HuH-7 (cell line): ENCODE measurements around the gene NDUFA13.

Experiments used
- DNase-seq: peaks from one replicate; pipeline ENCODE4 v3.0.0; 2011; ENCODE audit warnings: low spot score

NDUFA13 gene

GRCh38 chr19:19533841-19534240, 17.8 kb downstream of the NDUFA13 start:
- no peak for DNase-seq

GRCh38 chr19:19534556-19535265, 18.7 kb downstream of the NDUFA13 start:
- DNase-seq: no peak

DNA sequence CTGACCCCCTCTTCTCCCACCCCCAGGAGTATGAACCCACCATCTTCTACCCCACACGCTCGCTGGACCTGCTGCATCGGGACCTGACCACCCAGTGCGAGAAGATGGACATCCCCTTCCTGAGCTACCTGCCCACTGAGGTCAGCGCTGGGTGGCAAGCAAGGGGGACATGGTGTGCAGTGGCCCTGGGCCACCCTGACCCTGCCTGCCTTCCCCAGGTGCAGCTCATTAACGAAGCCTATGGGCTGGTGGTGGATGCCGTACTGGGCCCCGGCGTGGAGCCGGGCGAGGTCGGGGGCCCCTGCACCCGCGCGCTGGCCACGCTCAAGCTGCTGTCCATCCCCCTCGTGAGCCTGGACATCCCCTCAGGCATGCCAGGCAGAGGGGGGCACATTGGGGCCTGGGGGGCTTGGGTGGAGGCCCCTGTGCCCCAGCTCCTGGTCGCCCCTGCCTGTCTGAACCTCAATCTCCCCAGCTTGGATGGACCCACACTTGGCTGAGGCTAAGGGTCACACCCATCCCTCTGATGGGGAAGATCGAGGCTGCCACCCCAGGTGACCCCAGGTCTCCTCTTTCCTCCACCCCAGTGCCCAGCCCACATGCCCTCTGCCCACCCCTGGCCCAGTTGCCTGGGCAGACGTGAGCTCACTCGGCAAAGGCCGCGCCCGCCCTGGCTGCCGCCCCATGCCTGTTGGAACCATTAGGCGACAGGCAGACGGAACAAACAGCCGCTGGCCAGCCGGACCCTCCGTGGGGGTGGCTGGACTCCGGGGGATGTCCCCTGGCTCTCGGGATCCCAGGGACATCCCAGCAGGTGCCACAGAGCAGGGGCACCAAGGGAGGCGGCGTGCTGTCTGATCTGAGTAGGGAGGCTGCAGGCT, 19.5 kb downstream of the NDUFA13 start:
- no peak for DNase-seq

DNA sequence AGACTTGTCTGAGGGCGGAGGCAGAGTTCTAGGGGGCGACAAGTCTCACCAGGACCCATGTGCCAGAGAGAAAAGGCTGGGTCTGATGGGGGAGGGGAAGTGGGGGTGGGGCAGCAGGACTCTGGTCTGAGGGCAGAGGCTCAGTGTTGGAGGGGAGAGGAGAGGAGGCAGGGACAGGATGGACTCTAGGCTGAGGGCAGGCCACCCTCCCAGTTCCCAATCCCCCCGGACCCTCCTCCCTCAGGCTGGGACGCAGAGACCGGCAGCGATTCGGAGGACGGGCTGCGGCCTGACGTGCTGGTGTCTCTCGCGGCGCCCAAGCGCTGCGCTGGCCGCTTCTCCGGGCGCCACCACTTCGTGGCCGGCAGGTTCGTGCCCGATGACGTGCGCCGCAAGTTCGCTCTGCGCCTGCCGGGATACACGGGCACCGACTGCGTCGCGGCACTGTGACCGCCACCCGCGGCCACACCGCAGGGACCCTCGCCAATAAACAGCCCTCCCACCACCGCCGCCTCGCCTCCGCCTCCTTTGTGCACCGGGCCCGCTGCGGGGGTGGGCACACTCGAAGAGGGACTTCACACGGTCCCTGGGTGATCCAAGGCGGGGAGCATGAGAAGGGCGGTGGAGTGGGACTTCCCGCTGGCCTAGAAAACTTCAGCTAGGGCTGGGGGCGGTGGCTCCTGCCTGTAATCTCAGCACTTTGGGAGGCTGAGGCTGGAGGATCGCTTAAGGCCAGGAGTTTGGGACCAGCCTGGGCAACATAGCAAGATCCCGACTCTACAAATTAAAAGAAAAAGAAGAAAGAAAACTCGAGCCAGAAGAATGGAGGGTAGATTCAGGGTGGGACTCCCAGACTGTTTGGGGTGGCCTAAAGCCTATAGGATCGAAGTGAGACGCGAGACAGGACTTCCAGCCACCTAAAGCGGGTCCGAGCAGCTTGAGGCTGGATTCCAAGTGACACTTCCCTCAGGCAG, 21.3 kb downstream of the NDUFA13 start:
- DNase-seq: no peak

DNA sequence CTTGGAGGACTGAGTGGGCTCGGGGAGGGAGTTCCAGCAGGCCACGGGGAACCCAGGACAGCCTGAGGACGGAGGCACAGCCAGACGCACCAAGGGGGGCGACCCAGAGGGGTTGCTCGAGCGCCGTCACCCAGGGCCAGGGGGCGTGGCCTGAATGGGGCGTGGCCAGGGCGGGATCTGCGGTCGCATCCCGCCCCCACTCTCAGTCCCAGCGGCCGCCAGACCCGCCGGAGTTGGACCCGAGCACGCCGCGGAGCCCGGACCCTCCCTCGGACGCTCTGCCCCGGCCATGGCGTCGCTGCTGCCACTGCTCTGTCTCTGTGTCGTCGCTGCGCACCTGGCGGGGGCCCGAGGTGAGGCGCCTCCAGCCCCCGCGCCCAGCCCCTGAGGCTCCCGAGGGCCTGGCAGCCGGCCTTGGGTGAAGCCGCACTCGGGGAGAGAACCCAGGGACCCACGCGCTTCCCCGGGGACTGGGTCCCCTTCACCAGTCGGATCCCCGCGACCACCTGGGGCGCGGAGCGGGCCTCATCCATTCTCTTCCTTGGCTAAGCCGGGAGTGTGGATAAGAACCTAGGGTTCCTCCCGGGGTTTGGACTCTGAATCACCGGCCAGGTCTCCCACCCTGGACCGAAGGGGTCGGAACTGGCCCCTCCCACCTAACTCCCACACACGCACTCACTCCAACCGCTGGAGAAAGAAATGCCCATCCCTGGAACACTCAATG, 22.2 kb downstream of the NDUFA13 start, which contains the start of gene CILP2:
Gene CILP2, plus strand, starts transcription at position 205 of the 724 bp plus-strand sequence. Its CDS starts 85 bp downstream, at position 290.
- DNase-seq: no peak

DNA sequence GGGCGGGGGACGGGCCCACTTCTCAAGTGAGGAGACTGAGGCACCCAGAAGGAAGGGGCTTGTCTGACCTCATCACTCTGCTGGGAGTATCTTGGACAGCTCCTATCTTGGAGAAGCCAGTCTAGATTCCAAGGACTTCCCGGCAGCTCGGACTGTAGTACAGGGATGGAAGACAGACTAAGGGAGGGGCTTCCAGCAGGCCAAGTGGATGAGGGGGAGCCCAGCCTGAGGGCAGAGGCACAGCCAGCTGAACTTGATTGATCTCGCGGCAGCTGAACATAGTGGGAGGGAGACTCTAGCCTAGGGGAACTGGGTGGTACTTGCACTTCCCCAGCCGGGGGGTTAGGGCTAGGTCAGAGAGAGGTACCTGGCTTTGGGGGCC, 22.8 kb downstream of the NDUFA13 start:
- no peak for DNase-seq

- DNase-seq: no peak
Measured at GRCh38 chr19:19539698-19540063, 23.7 kb downstream of the NDUFA13 start.

DNA sequence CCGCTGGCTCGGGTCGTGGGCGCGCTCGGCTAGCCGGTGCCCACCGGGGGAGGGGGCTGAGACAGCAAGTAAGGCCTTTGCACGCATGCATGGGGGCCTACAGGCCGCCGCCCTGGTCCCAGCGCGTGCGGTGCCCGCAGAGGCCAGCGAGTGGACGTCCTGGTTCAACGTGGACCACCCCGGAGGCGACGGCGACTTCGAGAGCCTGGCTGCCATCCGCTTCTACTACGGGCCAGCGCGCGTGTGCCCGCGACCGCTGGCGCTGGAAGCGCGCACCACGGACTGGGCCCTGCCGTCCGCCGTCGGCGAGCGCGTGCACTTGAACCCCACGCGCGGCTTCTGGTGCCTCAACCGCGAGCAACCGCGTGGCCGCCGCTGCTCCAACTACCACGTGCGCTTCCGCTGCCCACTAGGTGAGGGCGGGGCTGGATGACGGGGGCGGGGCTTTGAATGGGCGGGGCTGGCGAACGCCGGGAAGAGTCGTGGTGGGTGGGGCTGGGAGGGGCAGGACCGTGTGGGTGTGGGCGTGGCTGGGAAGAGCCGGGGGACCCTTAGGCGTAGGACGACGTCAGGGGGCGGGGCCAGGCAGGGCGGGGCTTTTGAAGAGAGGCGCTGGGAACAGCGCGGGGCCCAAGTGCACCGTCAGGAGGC, 24.2 kb downstream of the NDUFA13 start:
- no peak for DNase-seq

DNA sequence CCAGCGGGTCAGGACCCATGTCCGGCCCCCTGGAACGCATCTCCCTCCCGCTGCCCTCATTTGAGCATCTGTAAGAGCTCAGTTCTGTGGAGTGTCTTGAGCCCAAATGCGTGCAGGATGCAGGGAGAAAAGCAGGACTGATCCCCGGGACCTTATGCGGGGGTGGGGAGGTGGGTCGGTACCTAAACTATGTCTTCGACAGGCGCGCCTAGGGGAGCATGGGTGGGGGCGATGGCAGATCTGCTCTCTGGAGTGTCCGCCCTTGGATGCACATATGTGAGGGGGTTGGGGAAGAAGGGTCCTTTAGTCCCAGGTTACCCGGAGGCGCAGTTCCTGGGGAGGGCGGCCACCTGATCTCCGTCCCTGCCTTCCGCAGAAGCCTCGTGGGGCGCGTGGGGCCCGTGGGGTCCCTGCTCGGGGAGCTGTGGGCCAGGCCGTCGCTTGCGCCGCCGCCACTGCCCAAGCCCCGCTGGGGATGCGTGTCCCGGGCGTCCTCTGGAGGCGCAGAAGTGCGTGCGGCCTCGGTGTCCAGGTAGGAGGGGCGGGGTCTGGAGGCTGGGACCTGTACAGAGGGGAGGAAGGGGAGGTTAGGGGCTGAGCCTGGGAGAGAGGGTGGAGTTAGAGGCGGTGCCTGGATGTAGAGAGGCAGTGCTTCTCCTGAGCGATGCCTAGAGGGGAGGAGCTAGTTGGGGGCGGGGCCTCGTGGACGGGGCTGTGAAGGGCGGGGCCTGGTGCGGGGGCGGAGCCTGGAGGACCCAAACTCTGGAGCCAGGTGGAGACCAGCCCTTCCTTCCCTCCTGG, 24.9 kb downstream of the NDUFA13 start:
- DNase-seq: no peak

- no peak for DNase-seq
Measured at GRCh38 chr19:19541616-19542015, 25.6 kb downstream of the NDUFA13 start.

- DNase-seq: no peak
Measured at GRCh38 chr19:19542507-19542906, 26.5 kb downstream of the NDUFA13 start.

DNA sequence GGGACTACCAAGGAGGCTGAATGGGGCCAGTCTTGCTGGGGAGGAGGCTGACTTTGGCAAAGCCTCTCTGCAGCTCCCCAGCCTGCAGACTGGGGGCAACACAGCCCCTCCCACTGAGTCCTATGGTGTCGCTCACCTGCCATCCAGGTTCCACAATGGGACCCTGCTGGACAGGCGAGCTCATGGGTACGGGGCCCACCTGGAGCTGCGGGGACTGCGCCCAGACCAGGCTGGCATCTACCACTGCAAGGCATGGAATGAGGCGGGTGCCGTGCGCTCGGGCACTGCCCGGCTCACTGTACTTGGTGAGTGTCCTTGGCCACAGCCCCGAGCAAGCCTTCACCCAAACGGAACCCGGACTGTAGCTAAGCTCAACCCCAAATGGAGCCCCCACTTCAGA, 27.1 kb downstream of the NDUFA13 start:
- DNase-seq: no peak

- DNase-seq: no peak
Measured at GRCh38 chr19:19543640-19544039, 27.6 kb downstream of the NDUFA13 start.

- DNase-seq: no peak
Measured at GRCh38 chr19:19544257-19544953, 28.4 kb downstream of the NDUFA13 start.

DNA sequence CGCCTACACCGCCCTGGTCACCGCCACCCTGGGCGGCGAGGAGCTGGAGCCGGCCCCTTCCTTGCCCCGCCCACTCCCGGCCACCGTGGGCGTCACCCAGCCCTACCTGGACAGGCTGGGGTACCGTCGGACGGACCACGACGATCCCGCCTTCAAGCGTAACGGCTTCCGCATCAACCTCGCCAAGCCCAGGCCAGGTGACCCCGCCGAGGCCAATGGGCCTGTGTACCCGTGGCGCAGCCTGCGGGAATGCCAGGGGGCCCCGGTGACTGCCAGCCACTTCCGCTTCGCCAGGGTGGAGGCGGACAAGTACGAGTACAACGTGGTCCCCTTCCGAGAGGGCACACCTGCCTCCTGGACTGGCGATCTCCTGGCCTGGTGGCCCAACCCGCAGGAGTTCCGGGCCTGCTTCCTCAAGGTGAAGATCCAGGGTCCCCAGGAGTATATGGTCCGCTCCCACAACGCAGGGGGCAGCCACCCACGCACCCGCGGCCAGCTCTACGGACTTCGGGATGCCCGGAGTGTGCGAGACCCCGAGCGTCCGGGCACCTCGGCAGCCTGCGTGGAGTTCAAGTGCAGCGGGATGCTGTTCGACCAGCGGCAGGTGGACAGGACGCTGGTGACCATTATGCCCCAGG, 29.0 kb downstream of the NDUFA13 start:
- no peak for DNase-seq

DNA sequence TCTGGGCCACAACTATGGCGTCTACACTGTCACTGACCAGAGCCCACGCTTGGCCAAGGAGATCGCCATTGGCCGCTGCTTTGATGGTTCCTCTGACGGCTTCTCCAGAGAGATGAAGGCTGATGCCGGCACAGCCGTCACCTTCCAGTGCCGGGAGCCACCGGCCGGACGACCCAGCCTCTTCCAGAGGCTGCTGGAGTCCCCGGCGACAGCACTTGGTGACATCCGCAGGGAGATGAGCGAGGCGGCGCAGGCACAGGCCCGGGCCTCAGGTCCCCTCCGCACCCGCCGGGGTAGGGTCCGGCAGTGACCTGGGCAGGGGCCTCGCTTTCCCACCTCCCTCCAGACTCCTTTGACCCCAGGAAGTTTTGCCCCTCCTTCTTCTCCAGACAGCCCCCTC, 29.7 kb downstream of the NDUFA13 start:
- no peak for DNase-seq

GRCh38 chr19:19546751-19547162, 30.7 kb downstream of the NDUFA13 start:
- DNase-seq: no peak

GRCh38 chr19:19547674-19548336, 31.8 kb downstream of the NDUFA13 start:
- no peak for DNase-seq
